Stomach (tissue), 4 donors: ENCODE measurements around the gene TLK2.

Experiments used
- CTCF ChIP-seq, 7 experiments: fragments of 450-650 bp in 4 of 7; fragments of 200-600 bp in 3 of 7; sonication (generic) in 3 of 7; IDR thresholded peaks; one replicate each; pipeline ENCODE4 v1.5.1; 2016 to 2019; ENCODE audit warnings: antibody characterized with exemption in 7 of 7, control low read depth in 2 of 7, mild to moderate bottlenecking in 1 of 7
- POLR2AphosphoS5 ChIP-seq, 3 donors: sonication (generic); formaldehyde crosslinking; IDR thresholded peaks; one replicate each; pipeline ENCODE4 v1.6.1; 2016; ENCODE audit warnings: antibody characterized with exemption in 3 of 3

- TF ChIP-seq CTCF (IDR thresholded peaks at IDR 0.05) (no peak), POLR2AphosphoS5 (IDR thresholded peaks at IDR 0.05) (no peak)
Observed at GRCh38 chr17:62617894-62618472, 139.4 kb downstream of the TLK2 start.
